Measurements from ENCODE around the gene PTTG1IP. TPM values are rescaled to one million over a fixed set of nuclear protein-coding genes. Genes with fewer than 3 reads are reported as not detected.

The PTTG1IP gene
- total RNA-seq, 1 experiment from 2014 or later: 136 TPM

DNA sequence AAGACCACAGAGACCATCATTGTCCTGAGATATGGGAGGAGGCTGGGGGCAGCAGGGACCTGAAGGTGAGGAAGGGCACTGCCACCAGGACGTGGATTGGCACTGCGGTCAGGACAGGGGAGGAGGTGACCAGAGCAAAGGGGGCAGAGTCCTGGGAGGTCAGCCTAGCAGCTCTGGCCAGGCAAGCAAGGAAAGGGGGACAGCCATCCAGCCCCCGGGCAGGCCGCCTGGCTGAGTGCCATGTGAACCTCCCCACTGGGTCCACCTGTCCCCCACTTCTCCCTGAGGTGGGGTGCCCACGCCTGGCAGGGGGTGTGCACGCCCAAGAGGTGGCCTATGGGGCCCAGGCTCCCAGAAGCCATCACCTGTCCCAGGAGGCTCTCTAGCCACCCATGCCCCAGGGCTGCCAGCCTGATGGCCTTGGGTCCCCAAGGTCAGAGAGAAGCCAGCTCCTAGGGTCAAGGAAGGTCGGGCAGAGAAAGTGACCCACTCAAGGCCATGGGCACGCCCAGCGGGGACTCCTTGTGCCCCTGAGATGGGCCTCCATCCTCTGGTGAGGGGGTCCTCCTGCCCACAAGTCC is 17.6 kb upstream of the PTTG1IP start:
- BruUV-seq (replicated peaks): no TSS peak
- peaks cover 33% of the 10 kb centered on the region for H3K27me3 Mint-ChIP-seq (ENCODE audit: unreplicated experiment)
- DNase-seq: no peak
- no peak overlapping the region for H3K4me3 Mint-ChIP-seq (ENCODE audit: low read depth, unreplicated experiment)
- TF ChIP-seq, protein P1, sequence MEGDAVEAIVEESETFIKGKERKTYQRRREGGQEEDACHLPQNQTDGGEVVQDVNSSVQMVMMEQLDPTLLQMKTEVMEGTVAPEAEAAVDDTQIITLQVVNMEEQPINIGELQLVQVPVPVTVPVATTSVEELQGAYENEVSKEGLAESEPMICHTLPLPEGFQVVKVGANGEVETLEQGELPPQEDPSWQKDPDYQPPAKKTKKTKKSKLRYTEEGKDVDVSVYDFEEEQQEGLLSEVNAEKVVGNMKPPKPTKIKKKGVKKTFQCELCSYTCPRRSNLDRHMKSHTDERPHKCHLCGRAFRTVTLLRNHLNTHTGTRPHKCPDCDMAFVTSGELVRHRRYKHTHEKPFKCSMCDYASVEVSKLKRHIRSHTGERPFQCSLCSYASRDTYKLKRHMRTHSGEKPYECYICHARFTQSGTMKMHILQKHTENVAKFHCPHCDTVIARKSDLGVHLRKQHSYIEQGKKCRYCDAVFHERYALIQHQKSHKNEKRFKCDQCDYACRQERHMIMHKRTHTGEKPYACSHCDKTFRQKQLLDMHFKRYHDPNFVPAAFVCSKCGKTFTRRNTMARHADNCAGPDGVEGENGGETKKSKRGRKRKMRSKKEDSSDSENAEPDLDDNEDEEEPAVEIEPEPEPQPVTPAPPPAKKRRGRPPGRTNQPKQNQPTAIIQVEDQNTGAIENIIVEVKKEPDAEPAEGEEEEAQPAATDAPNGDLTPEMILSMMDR (IDR thresholded peaks at IDR 0.05; ENCODE audit: unreplicated experiment): no peak
- H3K4me1 Mint-ChIP-seq (ENCODE audit: low read depth, unreplicated experiment): no peaks in the 10 kb centered on the region
- H3K36me3 Mint-ChIP-seq (ENCODE audit: insufficient read depth, unreplicated experiment): peaks cover 4% of the 10 kb centered on the region
- intact Hi-C loops (cut with micrococcal nuclease; ENCODE audit: unreplicated experiment): no loop called here
- no peak overlapping the region for H3K27ac Mint-ChIP-seq (ENCODE audit: unreplicated experiment)
- CTCF ChIA-PET: no interaction called here
- no peaks in the 10 kb centered on the region for H3K9me3 Mint-ChIP-seq (ENCODE audit: low read depth, unreplicated experiment)

DNA sequence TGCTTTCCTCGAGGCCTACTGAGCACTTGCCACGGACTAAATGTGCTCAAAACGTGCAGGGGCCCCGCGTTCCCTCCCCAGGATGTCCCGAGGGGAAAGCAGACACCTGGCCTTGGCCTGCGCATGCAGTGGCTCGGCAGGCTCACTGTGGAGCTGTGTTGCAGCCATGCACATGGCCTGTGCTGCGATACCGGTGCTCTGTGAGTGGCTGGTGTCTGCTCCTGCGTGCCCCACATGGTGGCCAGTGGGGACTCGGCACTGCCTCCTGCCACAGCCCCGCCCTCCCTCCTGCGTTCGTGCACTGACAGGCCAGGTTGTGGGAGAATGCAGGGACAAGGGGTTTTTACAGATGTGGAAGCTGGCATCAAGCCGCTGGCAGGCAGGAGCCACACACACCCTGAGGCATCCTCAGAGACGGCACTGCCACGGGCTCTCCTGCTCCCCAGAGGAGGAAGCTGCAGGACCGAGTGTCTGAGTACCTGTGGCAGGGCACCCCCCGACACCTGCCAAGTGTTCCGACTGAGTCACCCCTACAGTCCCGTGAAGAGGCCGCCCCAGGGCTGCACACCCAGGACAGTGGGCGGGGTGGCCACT is 16.9 kb upstream of the PTTG1IP start:
- TF ChIP-seq, protein P1 (IDR thresholded peaks at IDR 0.05; ENCODE audit: unreplicated experiment): no peak
- CTCF ChIA-PET: no interaction called here
- Mint-ChIP-seq H3K27me3 (ENCODE audit: unreplicated experiment) (peaks cover 33% of the 10 kb centered on the region), H3K4me3 (ENCODE audit: low read depth, unreplicated experiment) (no peak overlapping the region), H3K27ac (ENCODE audit: unreplicated experiment) (no peak overlapping the region), H3K9me3 (ENCODE audit: low read depth, unreplicated experiment) (no peaks in the 10 kb centered on the region), H3K4me1 (ENCODE audit: low read depth, unreplicated experiment) (no peaks in the 10 kb centered on the region), H3K36me3 (ENCODE audit: insufficient read depth, unreplicated experiment) (peaks cover 4% of the 10 kb centered on the region)
- intact Hi-C loops (cut with micrococcal nuclease; ENCODE audit: unreplicated experiment): no loop called here
- DNase-seq: no peak
- no TSS peak for BruUV-seq (replicated peaks)

DNA sequence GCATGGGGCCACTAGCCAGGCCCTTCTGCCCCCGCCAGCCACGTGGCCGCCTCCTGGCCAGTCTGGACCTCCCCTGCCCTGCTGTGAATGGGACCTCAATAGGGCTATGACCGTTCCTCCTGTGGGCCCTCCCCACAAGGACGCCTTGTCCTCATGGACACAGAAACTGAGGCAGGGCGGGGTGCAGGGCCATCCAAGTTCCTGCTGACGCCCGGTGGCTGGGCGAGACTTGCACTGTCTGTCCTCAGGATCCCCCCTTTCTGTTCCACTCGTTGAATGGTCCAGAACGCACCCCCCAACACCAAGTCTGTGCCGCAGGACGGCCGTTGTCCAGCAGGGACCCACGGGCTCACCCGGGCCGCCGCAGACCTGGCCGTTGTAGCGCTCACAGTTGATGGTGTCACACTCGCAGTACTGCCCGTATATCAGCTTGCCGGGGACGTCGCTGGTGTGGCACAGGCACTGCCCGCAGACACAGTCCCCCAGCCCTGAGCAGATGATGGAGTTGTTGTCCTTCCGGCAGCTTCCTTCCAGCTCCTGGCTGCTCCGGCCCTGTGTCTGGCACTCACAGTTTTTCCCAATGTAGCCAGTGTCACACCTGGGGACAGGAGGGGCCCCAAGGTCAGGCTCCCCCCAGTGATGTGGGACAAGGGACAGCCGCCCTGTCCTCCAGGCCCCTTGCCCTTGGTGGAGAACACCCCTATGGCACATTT is 16.3 kb upstream of the PTTG1IP start:
- DNase-seq: no peak
- H3K36me3 Mint-ChIP-seq (ENCODE audit: insufficient read depth, unreplicated experiment): peaks cover 4% of the 10 kb centered on the region
- BruUV-seq (replicated peaks): no TSS peak
- H3K27me3 Mint-ChIP-seq (ENCODE audit: unreplicated experiment): peaks cover 33% of the 10 kb centered on the region
- no peak overlapping the region for H3K4me3 Mint-ChIP-seq (ENCODE audit: low read depth, unreplicated experiment)
- no peaks in the 10 kb centered on the region for H3K4me1 Mint-ChIP-seq (ENCODE audit: low read depth, unreplicated experiment)
- TF ChIP-seq, protein P1 (IDR thresholded peaks at IDR 0.05; ENCODE audit: unreplicated experiment): no peak
- intact Hi-C loops (cut with micrococcal nuclease; ENCODE audit: unreplicated experiment): no loop called here
- no peaks in the 10 kb centered on the region for H3K9me3 Mint-ChIP-seq (ENCODE audit: low read depth, unreplicated experiment)
- CTCF ChIA-PET: interaction anchor here (0.5 kb wide), 1 partner anchor 38 kb away, joined by 5 read pairs; no protein-coding TSS in a partner anchor
- no peak overlapping the region for H3K27ac Mint-ChIP-seq (ENCODE audit: unreplicated experiment)

DNA sequence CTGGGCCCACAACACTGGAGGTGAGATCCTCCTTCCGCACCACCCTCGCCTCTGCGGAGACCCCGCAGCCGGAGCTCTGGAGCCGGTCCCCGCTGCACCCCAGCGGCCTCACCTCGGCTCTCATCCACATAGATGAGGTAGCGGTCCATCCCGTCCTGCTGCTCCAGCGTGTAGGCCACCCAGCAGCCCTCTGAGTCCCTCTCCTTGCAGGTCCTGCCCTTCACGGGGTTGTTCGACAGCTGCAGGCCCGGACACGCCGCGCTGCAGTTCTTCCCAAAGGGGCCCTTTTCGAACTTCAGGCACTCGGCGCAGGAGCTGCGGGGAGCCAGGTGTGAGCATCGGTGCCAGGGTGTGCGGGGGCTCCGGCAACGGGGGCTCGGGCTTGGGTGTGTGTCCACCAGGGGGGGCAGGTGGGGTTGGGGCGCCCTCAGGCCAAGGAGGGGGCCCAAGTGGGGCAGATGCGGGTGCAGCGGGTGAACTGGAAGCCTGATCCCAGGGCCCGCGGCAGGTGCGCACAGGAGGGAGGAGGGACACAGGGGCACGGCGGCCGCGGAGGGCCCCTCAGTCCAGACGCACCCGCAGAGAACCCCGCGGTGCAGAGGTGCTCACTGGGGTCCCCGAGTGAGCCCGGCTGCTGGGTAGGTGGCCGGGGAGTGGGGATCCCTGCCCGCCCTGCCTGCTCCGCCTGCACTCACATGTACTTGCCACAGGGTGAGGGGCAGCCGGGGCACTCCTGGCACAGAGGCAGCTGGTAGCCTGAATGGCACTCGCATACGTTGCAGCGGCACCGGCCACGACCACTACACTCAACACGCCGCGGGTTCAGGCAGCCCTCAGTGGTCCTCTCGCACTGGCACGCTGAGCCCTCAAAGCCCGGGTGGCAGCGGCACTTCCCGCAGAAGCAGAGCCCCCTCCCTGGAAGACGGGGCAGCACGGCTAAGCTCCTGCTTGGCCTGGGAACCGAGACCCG is 15.4 kb upstream of the PTTG1IP start:
- intact Hi-C loops (cut with micrococcal nuclease; ENCODE audit: unreplicated experiment): no loop called here
- H3K9me3 Mint-ChIP-seq (ENCODE audit: low read depth, unreplicated experiment): no peaks in the 10 kb centered on the region
- H3K27ac Mint-ChIP-seq (ENCODE audit: unreplicated experiment): no peak overlapping the region
- peaks cover 26% of the 10 kb centered on the region for H3K27me3 Mint-ChIP-seq (ENCODE audit: unreplicated experiment)
- no peak for DNase-seq
- TF ChIP-seq, protein P1 (IDR thresholded peaks at IDR 0.05; ENCODE audit: unreplicated experiment): no peak
- CTCF ChIA-PET: no interaction called here
- H3K4me1 Mint-ChIP-seq (ENCODE audit: low read depth, unreplicated experiment): no peaks in the 10 kb centered on the region
- BruUV-seq (replicated peaks): no TSS peak
- peaks cover 4% of the 10 kb centered on the region for H3K36me3 Mint-ChIP-seq (ENCODE audit: insufficient read depth, unreplicated experiment)
- H3K4me3 Mint-ChIP-seq (ENCODE audit: low read depth, unreplicated experiment): no peak overlapping the region
